ENCODE measurements around the gene SLC6A4.

- TF ChIP-seq CTCF (IDR thresholded peaks at IDR 0.05; ENCODE audit: control extremely low read depth in 1 of 3, insufficient read depth in 1 of 3, low read depth in 1 of 3, low read length in 3 of 3) (no peak), USF2 (IDR thresholded peaks at IDR 0.05; ENCODE audit: low read length) (no peak)
Observed at GRCh38 chr17:30279156-30279555, 43.7 kb upstream of the SLC6A4 start.

Measured in H1 (cell line).